HG03460 (cell line): ENCODE data around the gene HMGN4.

Experiments
- ATAC-seq: cut with Tn5 transposase; IDR thresholded peaks from one replicate; pipeline ENCODE4 v1.9.1; 2021; ENCODE audit not compliant: unreplicated experiment

Gene HMGN4

DNA sequence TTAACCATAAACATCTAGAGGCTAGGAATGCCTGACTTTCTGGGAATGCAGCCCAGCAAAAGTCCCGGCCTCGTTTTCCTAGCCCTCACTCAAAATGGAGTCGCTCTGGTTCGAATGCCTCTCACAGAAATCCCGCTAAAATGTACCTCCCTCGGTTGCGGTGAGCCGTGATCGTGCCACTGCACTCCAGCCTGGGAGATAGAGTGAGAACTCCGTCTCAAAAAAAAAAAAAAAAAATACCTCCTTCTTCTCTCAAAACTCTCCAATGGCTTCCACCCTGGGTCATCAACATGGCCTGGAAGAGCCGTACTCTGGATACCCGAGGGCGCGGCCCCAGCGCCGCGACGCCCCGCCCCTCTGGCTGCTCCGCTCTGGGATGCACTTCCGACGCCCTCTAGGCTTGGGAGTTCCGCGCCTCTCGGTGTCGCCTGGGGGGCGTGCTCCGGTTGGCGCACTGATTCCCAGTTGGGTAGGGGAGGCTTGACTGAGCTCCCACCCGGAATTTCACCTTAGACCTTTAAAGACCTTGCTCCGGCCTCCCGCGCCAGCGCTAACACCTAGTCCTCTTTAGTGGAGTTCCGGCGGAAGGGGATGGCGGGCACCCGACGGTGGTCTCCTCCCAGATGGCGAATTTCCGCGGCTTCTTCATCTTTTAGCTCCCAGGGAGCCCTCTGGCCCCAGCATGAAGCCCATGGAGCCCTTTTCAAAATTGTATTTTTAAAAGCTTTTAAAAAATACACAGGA lies 12.3 kb downstream of the HMGN4 start:
- ATAC-seq, result no peak

DNA sequence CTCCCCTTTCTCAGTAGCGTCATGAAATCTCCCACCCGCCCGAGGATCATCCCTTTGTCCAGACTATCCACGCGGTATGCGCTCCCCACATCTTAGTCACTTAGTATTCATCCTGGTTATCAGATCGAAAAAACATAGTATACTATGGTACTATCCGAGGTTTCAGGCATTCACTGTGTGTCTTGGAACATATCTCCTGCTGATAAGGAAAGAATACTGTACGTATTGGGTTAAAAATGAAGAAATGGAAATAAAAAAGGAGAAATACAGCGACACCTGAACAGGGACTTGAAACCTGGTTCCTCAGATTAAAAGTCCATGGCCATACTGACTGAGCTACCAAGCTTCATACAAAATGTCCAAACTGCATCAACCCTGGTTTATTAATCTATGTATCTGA lies 14.0 kb downstream of the HMGN4 start:
- ATAC-seq, result no peak

DNA sequence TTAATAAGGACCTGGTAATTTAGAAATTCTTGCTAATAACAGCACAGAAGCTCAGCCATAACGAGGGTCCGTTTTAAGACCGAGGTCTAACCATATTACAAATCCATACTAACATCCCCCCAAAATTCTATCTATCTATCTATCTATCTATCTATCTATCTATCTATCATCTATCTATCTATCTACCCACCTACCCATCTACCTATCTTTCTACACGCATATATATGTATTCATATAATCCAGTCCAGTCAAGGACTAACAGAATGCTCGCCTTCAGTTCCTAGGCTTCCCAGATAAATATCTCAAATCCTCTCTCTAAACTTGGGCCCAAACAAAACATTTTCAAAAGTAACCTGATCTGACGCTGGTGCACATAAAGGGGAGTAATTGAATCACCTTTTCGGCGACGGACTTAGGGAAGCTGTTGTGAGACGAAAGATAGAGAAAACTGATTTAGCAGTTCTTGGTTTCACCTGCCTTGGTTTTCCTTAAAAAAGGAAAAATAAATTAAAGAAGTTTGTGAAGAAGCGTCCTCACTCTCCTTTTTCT lies 14.5 kb downstream of the HMGN4 start:
- ATAC-seq, result no peak

DNA sequence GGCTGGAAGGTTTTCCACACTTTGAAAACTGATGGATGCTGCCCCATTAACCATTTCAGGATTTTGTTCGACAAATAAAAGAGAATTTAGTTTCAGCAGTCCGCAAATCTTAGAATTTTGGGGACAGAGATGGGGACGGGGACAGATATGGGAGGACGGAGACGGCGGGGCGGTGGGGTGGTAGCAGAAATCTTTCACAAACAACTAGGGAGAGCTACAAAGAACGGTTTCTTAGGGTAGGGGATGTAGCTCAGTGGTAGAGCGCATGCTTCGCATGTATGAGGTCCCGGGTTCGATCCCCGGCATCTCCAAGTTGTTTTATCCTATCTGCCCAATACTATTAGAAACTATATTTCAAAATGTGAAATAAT lies 15.1 kb downstream of the HMGN4 start:
- ATAC-seq, result peak; percentile 39

DNA sequence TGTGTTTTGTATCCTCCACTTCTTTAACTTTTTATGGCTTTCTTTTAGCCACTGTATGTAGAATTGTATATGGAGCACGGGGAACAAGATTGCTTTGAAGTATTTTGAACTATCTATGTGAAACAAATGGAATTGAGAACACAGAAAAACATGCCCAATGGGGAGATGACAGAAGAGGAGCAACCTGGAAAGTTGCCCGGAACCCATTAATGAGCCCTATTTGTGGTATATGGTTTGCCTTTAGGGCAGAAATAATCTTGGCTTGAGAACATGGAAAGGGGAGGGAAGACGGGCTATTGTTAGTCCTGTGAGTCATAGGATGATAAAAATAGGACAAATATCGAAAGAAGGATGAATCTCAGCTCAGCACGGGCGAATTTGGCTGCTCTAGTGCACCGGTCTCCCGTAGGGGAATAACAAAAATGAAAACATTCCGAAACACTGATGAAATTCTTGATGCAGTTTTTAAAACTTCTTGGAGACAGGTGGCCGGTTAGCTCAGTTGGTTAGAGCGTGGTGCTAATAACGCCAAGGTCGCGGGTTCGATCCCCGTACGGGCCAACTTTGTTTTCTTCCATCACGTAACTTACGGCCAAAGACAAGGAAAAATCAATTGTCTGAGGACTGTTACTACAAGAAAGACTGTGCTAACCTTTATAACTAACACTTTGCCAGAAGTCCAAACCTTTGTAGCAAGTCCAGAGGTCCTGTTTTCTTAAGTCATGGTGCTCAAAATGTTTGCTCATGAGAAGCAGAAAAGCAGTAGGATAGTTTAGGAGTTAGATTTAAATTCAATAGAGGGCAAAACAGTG lies 15.7 kb downstream of the HMGN4 start:
- peak; percentile 37 for ATAC-seq

DNA sequence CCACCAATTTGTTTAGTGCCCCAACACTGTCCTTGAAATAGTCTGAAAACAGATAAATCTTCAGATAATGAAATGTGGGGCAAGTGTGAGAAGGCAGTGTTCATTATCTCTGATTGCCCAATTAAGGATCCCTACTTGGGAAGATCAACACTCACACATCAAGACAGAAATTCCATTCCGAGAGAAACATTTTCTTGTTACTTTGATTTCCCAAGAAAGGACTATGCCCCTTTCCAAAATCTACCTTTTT lies 16.2 kb downstream of the HMGN4 start:
- ATAC-seq, result no peak

DNA sequence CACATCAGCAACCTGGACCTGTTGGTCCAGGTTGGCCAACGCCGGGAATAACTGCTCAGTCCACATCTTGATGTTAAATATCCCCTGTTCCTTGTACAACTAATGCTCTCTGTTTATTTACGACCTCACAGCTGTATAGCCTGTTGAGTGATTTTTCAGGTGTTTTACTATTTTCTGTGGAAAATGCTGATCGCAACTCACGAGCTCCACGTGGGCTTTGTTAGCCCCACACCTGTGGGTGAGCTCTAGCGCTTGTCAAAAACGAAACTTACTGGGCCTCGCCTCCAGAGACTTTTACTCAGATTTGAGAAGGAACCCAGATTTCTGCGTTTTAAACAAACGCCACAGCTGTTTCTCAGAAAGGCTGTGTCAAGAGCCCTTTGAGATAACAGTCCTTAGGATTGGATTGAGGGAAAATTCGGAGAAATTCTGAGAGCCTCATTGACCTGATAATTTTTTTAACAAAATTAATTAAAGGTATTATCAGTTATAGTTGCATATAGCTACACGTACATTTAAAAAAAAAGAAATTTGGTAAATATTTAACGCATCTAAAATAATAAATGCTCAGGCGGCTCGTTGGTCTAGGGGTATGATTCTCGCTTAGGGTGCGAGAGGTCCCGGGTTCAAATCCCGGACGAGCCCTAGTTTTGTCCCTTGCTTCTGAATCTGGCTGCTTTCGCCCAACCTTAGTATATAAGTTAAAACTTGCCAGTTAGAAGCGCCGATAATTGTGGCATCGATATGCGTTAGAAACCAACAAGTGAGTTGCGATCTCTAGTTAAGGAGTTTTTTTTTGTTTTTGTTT lies 16.7 kb downstream of the HMGN4 start:
- peak; percentile 36 for ATAC-seq

DNA sequence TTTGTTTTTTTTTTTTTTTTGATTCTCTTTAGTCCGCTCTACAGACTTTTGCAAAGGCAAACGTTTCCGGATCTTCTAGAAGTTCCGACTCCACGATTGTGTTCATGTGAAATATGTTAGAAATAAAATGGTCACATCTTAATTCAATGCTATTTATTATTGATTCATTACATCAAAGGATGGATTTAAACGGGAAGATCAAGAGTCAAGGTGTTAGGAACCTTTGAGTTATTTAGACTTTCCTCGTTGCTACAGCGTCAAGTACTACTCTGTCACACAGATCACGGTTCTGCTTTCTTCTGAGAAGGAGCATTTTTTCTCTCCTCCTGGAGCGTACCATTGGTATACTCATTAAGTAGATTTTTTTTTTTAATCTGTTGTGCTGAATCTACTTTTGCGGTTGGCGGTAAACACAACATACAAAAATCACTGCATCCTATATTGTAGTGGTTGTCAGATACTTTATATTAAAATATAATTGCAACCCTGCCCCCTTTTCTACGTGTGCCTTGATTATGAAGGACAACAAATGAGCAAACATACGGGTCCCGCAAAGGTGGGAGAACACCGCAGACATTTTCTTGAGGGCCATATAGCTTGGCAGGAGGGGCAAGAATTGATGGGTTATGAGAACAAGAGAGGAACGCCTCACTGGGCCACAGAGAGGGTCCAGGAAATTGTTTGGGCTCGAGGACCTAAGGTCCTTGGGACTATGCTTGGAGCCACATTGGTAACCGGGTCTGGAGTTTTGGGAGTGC lies 17.5 kb downstream of the HMGN4 start:
- no peak for ATAC-seq

DNA sequence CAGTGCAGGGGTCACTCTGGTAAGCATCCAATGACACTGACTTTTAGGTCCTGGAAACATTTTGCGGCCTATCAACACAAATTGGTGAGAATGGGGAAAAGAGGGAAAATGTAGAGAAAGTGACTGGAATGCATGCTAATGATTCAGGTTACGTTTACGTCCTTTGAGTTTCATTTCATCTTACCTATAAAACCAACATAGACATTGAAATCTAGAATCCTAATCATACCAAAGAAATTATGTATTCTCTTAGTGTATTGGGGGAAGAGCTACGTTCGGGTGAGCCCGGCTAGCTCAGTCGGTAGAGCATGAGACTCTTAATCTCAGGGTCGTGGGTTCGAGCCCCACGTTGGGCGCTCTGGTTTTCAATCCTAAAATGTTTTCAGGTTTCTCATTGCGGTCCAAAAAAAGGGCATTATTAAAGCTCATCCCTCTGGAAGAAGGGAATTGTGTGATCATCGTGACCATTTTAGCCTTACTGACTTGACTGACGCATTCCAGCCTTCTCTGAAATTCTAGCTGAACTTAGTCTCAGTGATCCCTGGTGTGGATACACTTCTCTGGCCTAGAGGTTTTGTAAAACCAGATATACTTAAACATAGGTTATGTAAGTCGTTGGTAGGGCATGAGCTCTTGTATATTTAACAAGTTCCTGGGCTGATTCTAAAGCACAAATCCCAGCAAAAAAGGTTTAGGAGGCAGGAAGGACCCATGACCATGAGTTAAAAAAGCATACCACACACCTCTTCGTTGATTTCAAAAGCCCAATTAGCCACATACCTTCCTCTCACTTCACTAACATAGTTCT lies 18.3 kb downstream of the HMGN4 start:
- no peak for ATAC-seq

DNA sequence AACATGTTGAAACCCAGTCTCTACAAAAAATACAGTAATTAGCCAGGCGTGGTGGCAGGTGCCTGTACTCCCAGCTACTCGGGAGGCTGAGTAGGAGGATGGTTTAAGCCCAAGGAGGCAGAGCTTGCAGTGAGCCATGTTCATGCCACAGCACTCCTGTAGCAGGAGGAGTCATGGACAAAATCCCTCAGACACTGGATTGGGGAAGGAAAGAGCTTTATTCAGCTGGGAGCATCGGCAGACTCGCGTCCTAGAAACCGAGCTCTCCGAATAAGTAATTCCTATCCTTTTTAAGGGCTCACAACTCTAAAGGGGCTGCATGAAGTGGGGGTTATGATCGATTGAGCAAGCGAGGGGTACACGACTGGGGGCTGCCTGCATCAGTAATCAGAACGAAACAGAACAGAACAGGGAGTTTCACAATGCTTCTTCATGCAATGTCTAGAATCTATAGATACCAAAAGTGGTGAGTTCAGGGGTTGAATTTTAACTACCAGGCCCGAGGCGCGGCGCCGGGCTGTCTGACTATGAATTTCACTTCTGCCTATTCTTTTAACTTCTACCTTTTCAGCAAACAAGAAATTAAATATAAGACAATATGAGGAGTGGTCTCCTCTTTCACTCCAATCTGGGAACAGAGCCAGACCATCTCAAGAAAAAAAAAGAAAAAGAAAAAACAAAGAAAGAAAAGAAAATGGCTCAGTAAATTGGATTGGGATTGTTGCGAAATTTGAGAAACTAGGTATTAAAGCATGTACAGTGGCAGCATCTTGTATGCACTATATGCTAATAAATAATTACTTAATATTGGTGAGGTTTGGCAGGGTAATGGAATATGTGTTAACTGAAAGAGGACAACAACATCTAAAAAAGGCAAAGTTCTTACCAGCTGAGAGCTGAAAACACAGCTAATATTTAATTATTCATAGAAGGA lies 23.6 kb downstream of the HMGN4 start:
- peak; percentile 60 for ATAC-seq

DNA sequence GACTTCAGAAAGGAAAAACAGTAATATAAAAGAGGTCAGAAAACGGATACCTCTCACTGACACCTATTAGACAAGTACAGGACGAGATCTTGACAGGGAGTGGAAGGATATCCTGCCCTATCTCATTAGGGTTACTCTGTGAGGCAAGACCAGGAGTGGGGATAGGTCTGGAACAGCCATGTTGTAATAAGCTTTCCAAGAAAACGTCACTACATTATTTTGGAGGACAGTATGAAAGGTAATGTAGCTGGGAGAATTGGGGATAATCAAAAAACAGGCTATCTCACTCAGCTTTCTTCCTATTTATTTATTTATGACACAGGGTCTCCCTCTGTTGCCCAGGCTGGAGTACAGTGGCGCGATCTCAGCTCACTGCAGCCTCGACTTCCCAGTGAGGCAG lies 25.3 kb downstream of the HMGN4 start:
- ATAC-seq, result no peak

DNA sequence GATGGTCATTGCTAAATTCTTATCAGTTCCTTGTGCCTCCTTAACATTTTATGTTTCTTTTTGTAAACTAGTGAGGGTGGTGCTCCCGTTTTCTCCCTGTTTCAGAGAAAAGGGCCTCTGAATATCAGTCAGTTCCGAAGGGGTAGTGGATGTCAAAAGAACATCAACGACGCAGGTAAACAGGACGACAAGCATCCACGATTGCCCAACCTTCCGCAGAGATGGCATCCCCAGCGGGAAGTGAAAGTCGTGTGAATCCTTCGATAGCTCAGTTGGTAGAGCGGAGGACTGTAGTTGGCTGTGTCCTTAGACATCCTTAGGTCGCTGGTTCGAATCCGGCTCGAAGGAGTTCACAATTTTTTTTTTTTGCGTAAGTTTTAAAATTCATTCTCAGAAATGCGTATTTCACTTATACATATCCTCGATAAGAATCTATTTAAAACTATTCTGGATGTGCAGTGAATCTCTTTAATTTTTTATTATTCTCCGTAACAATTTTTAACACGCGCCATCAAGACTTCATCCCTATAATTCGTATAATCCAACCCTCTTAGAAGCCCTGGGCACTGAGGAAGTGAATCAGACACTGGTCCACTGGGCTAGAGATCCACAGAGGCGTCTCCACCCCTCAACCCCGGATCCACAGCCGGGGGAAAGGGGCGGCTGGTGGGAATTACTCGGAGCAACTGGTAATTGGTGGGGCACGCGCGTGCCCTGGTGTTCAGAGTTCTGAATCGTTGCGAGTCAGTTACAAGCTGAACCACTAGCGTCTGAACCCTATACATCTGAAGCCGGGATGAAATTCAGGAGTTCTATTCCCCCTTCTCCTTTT lies 30.7 kb downstream of the HMGN4 start:
- peak; percentile 69 for ATAC-seq

DNA sequence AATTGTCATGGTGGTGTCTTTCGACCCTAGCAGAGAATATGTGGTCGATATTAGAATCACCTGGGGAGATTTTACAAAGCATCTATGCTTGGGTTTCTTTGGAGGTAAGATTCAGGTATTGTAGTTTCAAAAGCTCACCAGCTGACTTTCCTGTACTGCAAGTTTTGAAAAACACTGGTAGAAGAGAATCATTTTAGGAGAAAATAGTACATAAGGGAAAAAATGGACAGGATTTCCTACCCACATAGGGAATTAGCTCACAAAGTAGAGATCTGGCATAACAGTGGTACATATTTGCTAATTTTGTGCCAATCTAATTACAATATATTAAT lies 31.2 kb downstream of the HMGN4 start:
- ATAC-seq, result no peak

DNA sequence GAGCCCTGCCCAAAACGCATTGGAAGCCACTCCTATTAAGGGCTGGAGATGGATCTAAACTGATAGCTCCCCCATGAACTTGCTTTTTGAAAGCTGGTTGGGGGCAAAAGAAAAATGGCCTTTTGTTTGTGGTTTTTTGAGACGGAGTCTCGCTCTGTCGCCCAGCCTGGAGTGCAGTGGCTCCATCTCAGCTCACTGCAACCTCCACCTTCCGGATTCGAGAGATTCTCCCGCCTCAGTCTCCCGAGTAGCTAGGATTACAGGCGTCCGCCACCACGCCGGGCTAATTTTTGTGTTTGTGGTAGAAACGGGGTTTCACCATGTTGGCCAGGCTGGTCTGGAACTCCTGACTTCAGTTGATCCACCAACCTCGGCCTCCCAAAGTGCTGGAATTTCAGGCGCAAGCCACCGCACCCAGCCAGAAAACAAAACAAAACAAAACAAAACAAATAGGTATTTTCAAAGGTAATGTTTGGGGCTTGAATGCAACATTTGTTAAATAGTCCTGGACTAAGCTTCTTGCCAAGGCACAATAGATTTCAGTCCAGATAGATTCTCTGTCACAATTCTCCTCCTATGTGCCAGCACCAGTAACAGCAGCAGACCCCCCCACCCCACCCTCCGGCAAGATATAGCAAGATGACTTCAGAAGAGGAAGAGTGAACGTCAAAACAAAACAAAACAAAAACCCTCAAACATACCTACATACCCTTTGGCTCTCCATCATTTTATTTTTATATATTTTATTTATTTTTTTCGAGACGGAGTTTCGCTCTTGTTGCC lies 32.1 kb downstream of the HMGN4 start:
- ATAC-seq, result no peak

DNA sequence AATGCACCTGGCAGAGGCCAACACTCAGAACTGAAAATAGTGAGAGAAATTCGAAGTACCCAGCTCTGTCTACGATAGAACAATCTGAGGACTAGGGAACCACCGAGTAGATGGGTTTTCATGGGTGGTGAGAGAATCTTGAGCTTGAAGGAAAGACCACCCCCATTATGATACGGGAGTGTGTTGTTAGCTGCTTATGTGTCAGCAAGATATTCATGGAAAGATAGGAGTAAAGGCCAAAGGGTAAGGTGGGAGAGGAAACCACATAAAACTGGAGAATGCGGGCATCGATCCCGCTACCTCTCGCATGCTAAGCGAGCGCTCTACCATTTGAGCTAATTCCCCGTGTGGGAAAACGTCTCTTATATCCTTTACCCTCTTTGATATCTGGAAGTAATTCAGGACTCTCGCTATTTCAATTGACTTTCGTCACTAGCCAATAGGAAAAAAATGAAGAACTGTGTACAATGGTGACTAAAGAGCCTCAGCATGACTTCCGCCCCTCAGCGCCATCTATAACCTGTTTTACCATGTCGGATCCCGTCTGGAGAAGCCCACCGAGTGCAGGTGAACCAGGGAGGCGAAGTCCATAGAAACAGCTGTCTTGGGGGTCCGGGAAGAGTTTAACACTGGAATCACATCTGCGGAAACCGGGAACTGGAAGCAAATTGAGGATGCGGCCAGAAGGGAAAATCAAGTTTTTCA lies 33.6 kb downstream of the HMGN4 start:
- no peak for ATAC-seq

DNA sequence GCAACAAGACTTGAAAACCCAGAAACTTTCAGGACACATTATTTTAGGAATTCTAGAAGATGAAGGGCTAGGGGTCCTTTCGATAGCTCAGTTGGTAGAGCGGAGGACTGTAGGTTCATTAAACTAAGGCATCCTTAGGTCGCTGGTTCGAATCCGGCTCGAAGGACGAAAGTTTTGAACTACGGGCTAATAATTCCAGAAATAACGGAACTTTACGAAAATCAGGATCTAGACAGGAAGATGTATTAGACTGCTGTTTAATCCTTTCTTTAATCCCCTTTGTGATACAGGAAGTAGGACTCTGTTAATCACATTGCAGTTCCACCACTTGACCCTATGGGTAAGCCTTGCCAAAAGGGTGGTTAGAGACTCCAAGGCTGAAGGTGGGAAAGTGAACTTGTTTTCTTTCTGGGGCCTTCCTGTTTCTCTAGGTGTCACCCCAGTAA lies 37.4 kb downstream of the HMGN4 start:
- no peak for ATAC-seq

DNA sequence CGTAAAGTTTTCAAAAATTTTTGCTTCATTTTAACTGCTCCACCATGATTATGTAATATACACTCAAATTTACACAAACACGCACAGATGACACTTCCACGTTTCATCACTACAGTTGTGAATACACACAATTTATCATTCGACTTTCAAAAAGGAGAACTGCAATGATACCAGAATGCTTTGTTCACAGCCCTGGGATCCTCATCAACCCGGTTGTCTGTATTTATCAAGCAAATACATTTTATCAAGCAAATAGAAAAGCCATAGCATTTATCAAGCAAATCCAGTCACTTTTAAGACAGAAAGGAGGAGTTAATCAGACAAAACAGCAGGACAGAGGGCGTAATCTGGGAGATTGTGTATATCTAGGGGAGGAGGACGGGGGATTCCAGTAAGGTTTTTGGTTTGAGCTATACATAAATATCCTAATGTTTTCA lies 38.3 kb downstream of the HMGN4 start:
- no peak for ATAC-seq
